Hepatic stellate cell (primary cell): ENCODE results near the gene SPAG7.

ENCODE experiments used
- DNase-seq: peaks from one replicate; pipeline ENCODE4 v3.0.0; 2011; ENCODE audit warnings: low spot score

SPAG7 gene

DNA sequence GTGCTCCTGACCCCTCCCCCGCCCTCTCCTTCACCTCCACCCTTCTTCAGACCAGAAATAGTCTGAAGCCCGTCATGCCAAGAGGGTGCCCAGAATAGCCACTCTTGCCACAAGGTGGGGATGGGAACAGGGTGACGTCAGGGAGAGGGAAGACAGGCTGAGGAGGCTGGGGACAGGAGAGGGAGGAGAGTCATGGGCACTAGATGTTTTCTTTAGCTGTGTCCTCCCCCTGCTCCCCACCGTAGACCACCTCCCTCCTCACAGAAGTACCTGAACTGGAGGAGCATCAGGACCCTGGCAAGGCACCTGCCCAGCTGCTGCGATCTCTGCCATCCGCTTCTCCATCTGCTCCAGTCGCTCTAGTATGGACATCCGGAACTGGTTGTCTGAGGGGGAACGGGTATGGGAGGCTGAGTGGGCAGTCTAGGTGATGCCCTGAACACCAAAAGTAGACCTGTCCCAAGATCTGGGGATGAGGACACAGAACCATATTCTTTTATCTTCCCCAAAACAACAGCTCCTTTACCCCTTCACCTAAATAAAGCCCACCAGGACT is 6.6 kb upstream of the SPAG7 start:
- no peak for DNase-seq

DNA sequence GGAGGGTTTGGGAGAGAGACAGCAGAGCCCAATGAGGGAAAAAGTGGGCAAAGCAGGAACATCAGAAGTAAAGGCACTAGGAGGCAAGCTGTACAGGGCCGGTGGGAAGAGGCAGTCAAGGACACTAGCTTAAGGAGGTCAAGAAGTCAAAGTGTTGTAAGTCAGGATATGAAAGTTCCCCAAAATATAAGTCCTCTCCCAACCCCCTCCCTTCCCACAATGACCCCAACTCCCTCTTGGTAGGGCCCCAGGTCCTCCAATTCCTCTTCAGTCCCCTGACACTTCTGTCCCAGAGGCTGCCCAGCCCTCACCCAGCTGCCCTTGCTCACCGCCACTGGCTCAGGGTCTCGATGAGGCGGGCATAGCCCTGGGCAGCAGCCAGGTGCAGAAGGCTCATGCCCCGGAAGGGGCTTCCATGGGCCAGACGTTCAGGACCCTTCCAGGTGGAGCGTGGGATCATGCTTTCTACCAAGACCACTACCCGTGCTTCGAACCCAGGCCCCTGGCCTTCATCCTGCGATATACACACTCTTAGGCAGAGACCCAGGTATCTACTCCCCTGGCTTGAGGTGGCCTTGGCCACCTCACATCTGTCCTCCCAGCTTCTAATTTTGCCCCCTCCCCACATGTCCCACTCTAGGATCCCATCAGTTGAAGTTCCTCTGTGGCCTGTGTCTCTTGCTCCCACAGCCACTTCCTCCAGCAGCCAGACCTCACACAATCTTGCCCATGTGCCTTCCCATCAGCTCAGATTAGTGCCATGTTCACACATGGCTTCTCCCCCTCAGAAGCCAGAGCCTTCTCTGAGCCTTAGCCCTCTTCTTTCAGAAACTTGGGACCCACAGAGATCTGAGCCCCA is 5.9 kb upstream of the SPAG7 start:
- no peak for DNase-seq

DNA sequence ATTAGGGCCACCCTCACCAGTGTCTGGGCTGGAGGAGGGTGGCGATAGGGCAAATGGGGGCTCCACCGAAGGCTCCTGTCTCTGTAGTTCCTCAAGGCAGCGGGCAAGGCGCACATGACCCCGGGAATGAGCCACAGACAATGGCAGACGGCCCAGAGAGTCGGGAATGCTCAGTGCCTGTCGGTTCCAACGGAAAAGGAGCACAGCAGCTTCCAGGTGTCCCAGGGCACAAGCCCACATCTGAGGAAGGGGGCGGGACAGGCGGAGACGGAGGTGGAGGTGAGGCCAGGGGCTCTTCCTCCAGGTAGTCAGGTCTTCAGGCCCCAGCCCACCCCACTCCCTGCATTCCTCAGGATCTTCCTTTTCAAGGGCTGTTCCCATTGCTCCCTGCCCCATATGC is 5.1 kb upstream of the SPAG7 start:
- DNase-seq, result no peak

DNA sequence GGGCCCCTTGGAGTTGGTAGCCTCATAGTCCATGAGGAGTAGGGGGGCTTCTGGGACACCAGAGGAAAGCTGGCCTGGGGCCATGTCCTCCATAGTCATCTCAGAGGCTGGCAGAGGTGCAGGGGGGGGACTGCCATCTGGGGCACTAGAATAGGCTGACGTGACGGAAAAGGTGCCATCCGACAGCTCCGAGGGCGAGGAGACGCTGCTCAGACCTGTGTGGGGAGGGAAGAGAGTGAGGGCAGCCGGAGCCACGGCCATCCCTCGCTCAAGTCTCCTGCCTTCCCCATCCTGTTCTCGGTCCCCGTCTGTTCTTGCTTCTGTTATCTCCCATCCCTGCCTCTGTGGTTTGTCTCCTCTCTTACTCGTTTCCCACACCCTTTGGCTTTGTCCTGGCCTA is 4.7 kb upstream of the SPAG7 start:
- DNase-seq, result no peak

DNA sequence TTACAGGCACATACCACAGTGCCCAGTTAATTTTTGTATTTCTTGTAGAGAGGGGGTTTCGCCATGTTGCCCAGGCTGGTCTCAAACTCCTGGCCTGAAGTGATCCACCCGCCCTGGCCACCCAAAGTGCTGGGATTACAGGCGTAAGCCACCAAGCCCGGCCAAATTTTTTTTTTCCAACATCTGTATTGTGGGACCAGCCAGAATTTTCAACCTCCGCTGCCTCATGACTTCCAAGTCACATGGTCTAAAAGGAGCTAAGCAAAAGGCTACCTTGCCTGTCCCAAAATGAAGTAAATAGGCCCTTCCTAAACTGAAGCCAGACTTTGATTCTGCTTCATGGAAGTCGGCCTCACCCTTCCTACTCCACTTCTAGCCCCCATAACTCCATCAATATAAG is 4.2 kb upstream of the SPAG7 start:
- no peak for DNase-seq

DNA sequence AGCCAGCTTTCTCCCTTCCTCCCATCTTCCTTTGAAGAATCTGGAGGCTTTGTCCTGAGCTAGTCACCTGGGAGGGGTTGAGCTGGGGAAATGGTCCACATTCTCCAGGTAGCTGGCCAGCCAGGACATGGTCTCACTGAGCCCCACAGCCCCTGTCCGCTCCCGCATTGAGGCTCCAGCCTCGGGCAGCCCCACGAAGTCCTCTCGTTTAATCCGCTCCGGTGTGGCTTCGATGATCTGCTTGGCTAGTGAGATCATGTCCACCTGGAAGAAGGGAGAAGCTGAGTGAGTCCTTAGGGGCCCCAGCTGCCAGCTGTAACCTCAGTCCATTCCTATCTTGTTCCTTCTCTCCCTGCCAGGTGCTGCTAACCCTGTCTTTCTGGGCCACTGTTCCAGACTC is 2.7 kb upstream of the SPAG7 start:
- DNase-seq, result no peak

DNA sequence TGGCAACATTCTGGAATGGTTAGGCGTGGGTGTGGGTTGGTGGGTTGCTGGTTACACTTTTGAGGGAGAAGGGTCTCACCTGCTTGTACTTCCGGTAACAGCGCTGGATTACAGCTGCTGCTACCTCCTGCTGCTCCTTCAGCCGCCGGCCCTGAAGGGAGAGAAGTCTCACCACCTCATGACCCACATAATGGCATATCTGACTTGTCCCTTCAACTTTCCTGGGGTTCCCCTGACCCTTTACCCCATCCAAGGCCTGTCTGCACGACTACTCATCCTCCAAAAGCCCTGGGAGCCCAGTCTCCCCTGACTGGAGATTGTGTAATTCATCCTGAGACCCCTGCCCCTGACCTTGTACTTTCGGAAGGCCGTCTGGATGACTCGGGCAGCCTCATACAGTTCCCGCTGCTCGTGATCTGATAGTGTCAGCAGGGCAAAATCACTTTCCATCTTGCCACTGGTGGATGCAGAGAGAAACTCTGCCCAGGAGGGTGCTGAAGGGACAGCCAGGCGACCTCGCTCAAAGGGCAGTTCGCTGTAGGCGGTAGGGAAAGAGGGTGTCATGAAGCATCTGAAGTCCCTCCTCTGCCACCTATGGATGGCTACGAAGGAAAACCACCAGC is 2.0 kb upstream of the SPAG7 start:
- no peak for DNase-seq

DNA sequence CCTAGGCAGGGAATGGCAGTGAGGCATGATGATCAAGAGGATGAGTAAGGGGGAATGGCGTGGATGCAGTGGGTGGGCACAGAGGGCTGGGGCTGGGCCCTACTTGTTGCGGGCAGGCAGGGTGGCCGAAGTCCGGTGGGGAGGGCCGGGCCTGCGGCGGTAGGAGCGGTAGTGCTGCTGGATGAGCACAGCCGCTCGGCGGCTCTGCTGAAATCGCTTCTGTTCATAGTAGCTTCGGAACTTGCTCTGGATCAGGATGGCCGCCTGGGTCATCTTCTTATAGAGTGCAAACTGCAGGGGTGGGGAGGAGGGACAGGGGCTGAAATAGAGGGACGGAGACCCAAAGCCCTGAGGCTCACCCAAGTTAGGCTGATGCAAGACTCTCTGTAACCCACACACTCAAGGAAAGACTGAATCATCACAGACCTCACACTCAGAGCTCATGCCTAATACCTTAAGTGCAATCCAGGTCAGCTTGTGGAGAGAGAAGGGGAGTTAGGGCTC is 1.5 kb upstream of the SPAG7 start:
- DNase-seq, result peak; percentile 78

DNA sequence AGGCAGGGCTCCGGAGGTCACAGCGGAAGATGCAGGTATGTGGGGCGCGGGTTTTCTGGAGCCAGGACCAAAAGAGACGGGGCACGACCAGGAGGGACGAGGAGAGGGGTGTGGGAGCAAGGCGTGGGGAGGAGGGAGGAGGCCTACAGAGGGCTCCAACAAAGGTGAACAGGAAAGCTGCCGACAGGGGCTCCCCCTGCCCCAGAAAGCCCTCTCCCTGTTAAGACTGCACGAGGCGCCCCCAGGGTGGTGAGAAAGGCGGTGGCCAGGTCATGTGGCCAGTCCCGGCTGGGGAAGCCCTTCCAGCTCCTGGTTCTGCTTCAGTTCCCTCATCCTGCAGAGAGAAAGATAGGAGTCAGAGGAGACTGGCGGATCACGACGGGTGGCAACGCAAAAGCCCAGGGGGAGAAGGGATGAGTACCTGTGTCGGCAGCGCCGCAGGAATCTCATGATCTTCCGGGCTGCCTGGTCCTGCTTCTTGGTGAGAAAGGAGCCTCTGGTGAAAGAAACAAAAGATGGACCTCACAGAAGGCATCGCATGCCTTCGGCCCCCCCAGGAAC is 949 bp upstream of the SPAG7 start:
- DNase-seq, result no peak

DNA sequence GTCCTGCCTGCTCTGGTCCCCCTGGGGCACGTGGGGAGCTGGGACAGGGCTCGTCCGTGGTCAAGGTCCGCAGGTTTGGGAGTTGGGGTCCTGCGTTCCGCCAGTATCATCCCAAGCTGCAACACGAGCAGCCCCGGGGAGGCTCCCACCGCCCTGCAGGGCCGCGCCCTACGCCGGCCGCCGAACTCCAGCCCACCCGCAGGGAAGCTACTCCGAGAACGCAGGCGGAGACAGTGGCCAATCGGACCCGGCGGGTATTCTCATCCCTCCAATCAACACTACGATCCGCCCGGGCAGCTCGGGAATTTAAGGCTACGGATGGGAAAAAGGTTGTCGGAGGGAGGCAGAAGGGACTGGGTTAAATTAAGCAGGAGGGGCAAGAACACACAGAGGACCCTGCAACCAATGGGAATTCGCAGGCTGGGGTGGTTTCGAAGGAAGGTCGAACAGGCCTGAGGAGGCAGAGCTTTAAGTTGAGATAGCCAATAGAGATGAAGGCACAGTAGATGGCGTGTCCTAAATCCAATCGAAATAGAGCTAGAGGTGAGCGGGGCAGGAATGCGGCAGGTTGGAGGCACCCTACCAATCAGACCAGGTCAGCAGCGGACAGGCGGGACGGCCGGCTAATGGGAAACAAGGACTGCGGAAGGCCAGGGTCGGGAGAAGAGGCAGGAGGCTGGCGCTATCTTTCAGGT is 626 bp downstream of the SPAG7 start:
- DNase-seq, result peak; percentile 100

DNA sequence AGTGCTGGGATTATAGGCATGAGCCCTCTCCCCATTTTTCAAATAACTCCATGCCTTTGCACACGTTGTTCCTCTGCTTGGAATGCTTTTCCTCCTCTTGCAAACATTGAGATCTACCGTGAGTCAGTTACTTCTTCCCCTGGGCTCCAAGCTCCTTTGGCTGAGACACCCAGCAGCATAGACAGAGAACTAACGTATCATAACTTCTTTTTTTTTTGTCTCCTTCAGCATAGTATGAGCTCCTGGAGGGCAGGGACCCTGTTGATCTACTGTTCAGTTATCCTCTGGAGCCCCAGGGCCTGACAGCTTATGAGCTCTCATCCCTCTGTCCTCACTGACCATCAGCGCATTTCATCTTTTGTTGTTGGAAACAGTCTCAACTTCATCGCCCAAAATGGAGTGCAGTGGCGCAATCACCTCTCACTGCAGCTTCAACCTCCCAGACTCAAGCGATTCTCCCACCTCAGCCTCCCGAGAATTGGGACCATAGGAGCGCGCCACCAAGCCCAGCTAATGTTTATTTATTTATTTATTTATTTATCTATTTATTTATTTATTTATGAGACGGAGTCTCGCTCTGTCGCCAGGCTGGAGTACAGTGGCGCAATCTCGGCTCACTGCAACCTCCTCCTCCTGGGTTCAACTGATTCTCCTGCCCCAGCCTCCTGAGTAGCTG is 2.2 kb downstream of the SPAG7 start:
- DNase-seq, result no peak

DNA sequence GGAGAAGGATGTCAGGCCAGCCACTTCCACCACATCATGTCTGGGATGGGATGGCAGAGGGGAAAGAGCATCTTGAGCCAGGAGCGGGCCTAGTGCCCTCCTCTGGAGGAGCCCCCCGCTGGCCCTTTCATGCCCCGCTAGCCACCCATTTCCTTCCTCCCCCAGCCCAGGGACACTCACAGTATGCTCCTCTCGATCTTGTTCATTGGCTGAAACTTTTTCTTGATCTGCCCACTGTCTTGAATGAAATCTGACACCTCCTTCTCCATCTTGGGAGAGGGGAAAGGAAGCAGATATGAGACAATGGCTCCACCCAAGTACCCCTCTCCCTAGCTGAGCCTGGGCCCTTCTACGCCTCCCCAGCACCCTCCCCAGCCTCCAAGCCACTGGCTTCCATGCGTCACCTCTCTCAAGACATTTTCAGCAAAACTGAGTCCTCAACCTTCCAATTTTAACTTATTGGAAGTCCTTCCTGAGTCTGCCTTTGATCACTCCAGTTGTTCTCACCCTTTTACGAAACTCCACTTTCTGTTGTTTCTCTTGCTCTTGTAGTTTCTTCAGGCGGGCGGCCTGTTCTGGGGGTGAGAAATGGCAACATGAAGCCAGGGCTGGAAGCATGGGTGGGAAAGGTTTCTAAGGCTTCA is 7.2 kb downstream of the SPAG7 start:
- DNase-seq, result no peak

DNA sequence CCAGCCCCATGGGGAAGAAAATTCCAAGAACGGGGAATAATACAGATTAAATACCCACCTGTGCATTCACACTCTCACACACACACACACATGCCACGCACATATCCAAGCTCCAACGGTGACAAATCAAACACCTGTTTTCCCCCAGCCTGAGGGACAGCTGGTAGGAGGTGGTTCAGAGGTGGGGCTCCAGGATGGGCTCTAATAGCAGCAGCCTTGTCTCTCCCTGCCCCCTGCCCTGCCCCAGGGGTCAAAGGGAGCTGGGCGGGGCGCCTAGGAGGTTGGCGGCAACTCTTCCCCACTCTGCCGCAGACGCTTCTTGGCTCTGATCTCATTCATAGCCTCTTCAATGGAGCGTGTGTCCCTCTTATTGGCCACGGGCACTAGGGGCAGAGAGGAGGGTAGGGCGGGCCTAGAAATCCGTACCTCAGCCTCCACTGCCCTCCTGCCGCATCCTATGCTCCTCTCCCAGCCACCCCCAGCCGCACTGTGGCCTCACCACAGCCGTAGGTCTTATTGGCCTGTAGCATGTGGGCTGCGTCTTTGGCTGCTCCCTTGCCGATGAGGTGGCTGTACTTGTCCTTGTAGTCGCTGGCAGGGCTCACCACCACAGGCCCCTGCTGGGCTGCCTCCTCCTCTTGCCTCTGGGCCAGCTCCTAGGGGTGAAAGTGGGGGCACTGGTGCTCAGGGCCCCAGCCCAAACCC is 8.2 kb downstream of the SPAG7 start:
- DNase-seq, result no peak

DNA sequence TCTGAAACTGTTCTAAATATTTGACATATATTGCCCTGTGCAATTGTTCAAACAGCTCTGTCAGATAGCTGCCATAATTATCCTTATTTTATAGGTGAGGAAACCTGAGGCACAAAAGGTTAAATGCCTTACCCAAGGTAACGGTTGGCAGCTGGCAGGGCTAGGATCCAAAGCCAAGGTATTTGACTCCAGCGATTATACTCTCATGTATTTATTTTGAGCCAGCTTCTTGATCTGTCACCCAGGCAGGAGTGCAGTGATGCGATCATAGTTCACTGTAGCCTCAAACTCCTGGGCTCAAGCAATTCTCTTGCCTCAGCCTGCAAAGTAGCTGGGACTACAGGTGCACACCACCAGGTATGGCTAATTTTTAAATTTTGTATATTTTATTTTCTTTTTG is 9.5 kb downstream of the SPAG7 start:
- DNase-seq, result no peak

DNA sequence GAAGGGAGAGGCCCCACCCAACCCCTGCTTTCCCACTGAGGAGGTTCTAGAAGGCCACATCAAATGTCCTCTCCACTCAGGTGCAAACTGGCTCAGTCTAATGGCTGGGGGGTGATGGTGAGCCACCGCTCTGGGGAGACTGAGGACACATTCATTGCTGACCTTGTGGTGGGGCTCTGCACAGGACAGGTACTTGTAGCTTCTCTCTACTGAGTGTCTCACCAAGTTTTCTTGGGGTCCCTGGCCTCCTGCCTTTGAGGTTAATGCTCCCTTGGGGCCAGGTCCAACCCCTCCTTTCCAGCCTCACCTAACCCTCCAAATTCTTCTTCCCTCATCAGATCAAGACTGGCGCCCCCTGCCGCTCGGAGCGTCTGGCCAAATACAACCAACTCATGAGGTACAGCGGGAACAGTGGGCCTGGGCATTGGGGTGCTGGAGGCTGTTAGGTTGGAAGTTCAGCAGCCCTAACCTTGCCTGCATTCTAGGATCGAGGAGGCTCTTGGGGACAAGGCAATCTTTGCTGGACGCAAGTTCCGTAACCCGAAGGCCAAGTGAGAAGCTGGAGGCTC is 11.0 kb downstream of the SPAG7 start:
- no peak for DNase-seq

DNA sequence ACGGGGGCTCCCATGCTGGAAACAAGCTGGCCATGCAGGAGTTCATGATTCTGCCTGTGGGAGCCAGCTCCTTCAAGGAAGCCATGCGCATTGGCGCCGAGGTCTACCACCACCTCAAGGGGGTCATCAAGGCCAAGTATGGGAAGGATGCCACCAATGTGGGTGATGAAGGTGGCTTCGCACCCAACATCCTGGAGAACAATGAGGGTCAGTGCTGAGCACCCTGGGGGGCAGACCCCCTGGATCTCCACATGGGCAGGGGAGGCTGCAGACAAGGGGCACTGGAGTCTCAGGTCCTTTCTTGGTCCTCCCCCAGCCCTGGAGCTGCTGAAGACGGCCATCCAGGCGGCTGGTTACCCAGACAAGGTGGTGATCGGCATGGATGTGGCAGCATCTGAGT is 12.5 kb downstream of the SPAG7 start:
- no peak for DNase-seq

DNA sequence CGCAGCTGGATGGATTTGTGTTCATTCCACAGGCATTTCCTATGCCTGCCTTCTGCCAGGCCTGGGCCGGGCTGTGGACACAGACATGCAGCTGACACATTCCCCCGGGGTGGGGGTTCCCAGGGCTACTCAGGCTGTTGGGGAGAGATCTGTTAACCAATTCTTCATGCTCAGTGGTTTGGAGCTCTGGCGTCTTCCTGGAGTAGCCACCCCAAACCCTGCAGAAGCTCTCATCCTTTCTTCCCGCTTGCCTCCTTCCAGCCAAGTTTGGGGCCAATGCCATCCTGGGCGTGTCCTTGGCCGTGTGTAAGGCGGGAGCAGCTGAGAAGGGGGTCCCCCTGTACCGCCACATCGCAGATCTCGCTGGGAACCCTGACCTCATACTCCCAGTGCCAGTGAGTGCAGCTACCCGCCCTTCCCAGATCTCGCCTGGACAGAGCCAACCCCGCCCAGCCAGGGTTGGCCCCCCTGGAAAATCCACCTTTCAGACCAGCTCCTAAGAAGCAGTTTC is 14.1 kb downstream of the SPAG7 start:
- DNase-seq, result peak; percentile 76

DNA sequence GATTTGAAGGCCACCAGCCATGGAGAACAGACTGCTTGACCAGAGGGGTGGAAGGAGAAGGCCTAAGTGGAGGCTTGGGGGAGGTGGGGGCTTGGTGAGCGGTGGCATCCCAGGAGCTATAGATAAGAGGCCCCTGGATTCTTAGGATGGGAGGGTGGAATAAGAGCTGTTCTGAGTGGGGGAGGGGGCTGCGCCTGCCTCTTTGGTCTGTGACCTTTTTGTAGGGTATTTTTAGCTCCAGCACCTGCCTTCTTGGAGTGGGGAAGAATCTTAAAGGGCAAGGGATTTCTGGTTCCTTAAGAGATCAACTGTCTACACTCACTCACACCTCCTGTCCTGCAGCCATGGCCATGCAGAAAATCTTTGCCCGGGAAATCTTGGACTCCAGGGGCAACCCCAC is 16.1 kb downstream of the SPAG7 start:
- DNase-seq, result no peak

DNA sequence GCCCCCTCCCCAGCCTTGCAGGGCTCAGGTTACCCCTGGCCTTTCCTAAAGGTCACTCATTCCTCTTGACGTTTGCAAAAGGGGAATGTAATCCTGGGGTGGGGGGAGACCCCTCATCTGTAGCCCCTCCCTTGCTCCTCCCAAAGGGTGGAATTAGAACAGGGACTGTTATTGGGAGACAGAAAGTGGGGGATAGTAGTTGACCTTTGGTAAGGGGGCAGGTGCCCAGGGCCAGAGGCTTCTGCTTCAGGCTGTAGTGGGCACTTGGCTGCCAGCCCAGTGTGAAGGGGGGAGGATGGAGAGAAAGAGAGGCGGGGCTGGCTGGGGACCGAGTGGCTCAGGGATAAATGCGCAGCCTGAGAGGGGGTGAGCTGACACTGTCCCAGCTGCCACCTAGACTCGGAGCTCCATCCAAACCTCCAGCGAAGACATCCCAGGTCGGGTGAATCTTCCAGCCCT is 16.8 kb downstream of the SPAG7 start, which contains the start of gene ENO3:
Gene ENO3, plus strand, starts transcription at position 374 of the 459 bp plus-strand sequence. CDS start 711 bp downstream, outside the sequence.
- DNase-seq, result no peak
